ENCODE data around the gene TRAP1. TPM values are rescaled to one million over a fixed set of nuclear protein-coding genes. Genes with fewer than 3 reads are reported as not detected.

Gene TRAP1
- total RNA-seq, 2 donors from 2014 or later: 33.2 to 51.1 TPM

DNA sequence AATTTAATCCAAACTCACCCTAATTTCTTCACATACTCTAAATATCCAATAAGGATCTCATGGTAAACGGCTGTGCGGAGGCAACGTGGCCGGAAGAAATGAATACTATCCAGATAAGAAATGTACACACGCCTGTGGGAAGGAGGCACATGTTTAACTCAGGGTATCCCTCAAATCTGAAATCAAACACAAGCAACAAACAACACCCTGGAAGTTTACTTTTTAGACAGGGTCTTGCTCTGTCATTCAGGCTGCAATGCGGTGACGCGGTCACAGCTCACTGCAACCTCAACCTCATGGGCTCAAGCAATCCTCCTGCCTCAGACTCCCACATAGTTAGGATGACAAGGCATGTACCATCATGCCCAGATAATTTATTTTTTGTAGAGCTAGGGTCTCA is 21.2 kb upstream of the TRAP1 start:
- H3K27me3 ChIP-seq (replicated peaks; ENCODE audit: insufficient read depth): no peaks in the 10 kb centered on the region
- ATAC-seq (ENCODE audit: insufficient number of reproducible peaks, low FRiP score, low read depth): no peak

DNA sequence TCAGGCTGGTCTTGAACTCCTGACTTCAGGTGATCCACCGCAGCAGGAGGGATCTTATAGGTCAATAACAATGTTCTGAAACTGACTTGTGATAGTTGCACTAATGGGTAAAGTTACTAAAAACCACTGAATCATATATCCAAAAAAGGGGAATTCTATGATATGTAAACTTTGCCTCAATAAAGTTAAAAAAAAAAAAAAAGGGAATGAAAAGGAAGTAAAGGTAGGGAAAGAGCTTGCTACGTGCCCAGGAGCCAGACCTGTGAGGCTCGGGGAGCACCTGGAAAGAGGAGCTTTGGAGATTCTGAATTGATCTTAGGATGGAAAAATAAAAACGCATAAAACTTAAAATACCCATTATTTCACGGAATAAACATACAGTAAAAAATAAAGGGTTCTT is 20.8 kb upstream of the TRAP1 start:
- H3K9me3 ChIP-seq: no peaks in the 10 kb centered on the region
- H3K27ac ChIP-seq: no peak overlapping the region
- TF ChIP-seq, protein P1, sequence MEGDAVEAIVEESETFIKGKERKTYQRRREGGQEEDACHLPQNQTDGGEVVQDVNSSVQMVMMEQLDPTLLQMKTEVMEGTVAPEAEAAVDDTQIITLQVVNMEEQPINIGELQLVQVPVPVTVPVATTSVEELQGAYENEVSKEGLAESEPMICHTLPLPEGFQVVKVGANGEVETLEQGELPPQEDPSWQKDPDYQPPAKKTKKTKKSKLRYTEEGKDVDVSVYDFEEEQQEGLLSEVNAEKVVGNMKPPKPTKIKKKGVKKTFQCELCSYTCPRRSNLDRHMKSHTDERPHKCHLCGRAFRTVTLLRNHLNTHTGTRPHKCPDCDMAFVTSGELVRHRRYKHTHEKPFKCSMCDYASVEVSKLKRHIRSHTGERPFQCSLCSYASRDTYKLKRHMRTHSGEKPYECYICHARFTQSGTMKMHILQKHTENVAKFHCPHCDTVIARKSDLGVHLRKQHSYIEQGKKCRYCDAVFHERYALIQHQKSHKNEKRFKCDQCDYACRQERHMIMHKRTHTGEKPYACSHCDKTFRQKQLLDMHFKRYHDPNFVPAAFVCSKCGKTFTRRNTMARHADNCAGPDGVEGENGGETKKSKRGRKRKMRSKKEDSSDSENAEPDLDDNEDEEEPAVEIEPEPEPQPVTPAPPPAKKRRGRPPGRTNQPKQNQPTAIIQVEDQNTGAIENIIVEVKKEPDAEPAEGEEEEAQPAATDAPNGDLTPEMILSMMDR (IDR thresholded peaks at IDR 0.05): no peak
- no peaks in the 10 kb centered on the region for H3K4me1 ChIP-seq (ENCODE audit: control insufficient read depth in 1 of 2, low read depth in 2 of 2)
- peaks cover 86% of the 10 kb centered on the region for H3K36me3 ChIP-seq
- DNase-seq (ENCODE audit: low spot score): no peak
- H3K4me3 ChIP-seq: no peak overlapping the region
- H3K27me3 ChIP-seq (replicated peaks; ENCODE audit: insufficient read depth): no peaks in the 10 kb centered on the region
- ATAC-seq (ENCODE audit: insufficient number of reproducible peaks, low FRiP score, low read depth): no peak

More for the DNA sequence above, 21.2 kb upstream of the TRAP1 start:
- no peak overlapping the region for H3K27ac ChIP-seq
- peaks cover 90% of the 10 kb centered on the region for H3K36me3 ChIP-seq
- no peaks in the 10 kb centered on the region for H3K4me1 ChIP-seq (ENCODE audit: control insufficient read depth in 1 of 2, low read depth in 2 of 2)
- H3K4me3 ChIP-seq: no peak overlapping the region
- no peaks in the 10 kb centered on the region for H3K9me3 ChIP-seq
- DNase-seq (ENCODE audit: low spot score): no peak
- TF ChIP-seq, protein P1 (IDR thresholded peaks at IDR 0.05): no peak

DNA sequence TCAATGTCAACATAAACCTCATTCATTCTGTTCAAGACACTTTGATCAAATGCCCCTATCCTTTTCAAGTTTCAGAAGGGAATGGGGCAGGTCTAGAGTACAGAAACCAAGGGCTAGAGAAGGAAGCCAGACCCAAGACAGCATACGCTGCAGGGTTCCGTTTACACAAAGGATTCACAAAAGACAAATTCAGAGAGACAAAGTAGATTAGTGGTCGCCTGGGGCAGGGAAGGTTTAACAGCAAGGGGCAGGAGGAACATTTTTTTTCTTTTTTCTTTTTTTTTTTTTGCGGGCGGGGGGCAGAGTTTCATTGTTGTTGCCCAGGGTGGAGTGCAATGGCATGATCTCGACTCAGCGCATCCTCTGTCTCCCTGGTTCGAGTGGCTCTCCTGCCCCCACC is 19.9 kb upstream of the TRAP1 start:
- DNase-seq (ENCODE audit: low spot score) (no peak), ATAC-seq (ENCODE audit: insufficient number of reproducible peaks, low FRiP score, low read depth) (no peak)

GRCh38 chr16:3736116-3736515 is 18.8 kb upstream of the TRAP1 start:
- TF ChIP-seq, protein P1 (IDR thresholded peaks at IDR 0.05): no peak
- Histone ChIP-seq H3K27ac (no peak overlapping the region), H3K36me3 (peaks cover 80% of the 10 kb centered on the region), H3K4me1 (ENCODE audit: control insufficient read depth in 1 of 2, low read depth in 2 of 2) (no peaks in the 10 kb centered on the region), H3K4me3 (no peak overlapping the region), H3K27me3 (replicated peaks; ENCODE audit: insufficient read depth) (no peaks in the 10 kb centered on the region), H3K9me3 (no peaks in the 10 kb centered on the region)
- ATAC-seq (ENCODE audit: insufficient number of reproducible peaks, low FRiP score, low read depth) (no peak), DNase-seq (ENCODE audit: low spot score) (no peak)

More for the DNA sequence above, 19.9 kb upstream of the TRAP1 start:
- TF ChIP-seq, protein P1 (IDR thresholded peaks at IDR 0.05): no peak
- Histone ChIP-seq H3K27ac (no peak overlapping the region), H3K4me1 (ENCODE audit: control insufficient read depth in 1 of 2, low read depth in 2 of 2) (no peaks in the 10 kb centered on the region), H3K9me3 (no peaks in the 10 kb centered on the region), H3K27me3 (replicated peaks; ENCODE audit: insufficient read depth) (no peaks in the 10 kb centered on the region), H3K36me3 (peaks cover 79% of the 10 kb centered on the region), H3K4me3 (no peak overlapping the region)

DNA sequence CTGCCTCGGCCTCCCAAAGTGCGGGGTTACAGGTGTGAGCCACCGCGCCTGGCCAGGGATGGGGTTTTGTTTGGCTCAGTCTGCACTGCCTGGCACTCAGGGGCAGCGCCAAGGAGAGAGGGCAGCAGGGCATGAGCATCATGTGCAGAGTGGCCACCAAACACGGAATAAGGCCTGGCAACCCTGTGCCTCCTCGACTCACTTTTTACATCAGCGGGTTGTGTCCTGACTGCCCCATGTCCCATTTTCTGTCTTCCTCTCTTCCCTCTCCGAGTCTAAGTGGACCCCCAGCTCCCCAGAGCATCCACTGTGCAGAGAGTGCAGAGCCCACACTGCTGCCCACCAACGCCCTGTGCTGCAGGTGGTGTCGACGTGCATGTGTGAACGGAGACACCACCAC is 18.2 kb upstream of the TRAP1 start:
- H3K36me3 ChIP-seq: peaks cover 81% of the 10 kb centered on the region
- H3K27me3 ChIP-seq (replicated peaks; ENCODE audit: insufficient read depth): no peaks in the 10 kb centered on the region
- TF ChIP-seq, protein P1 (IDR thresholded peaks at IDR 0.05): no peak
- DNase-seq (ENCODE audit: low spot score): no peak
- no peak overlapping the region for H3K27ac ChIP-seq
- ATAC-seq (ENCODE audit: insufficient number of reproducible peaks, low FRiP score, low read depth): no peak
- H3K9me3 ChIP-seq: no peaks in the 10 kb centered on the region
- no peaks in the 10 kb centered on the region for H3K4me1 ChIP-seq (ENCODE audit: control insufficient read depth in 1 of 2, low read depth in 2 of 2)
- H3K4me3 ChIP-seq: no peak overlapping the region
